GM18499 (cell line): ENCODE data around the gene BCL2L11.

ENCODE experiments used
- ATAC-seq: cut with Tn5 transposase; IDR thresholded peaks from one replicate; pipeline ENCODE4 v1.9.1; 2021; ENCODE audit warnings: moderate number of reproducible peaks; ENCODE audit not compliant: insufficient read depth, unreplicated experiment

The BCL2L11 gene

DNA sequence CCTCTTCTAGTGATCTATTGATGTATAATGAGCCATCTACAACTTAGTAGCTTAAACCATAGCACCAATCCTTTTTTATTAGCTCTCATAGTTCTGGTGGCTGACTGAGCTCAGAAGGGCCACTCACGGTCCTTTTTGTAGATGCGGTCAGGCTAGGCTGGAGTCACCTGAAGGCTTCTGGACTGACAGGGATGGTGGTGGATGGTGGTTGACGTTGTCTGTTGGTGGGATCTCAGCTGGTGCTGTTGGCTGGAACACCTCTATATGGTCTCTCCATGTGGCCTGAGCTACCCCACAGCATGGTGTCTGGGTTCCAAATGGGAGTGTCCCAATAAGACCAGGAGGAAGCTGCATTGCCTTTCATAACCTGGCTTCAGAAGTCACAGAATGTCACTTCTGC, 68.0 kb downstream of the BCL2L11 start:
- no peak for ATAC-seq

DNA sequence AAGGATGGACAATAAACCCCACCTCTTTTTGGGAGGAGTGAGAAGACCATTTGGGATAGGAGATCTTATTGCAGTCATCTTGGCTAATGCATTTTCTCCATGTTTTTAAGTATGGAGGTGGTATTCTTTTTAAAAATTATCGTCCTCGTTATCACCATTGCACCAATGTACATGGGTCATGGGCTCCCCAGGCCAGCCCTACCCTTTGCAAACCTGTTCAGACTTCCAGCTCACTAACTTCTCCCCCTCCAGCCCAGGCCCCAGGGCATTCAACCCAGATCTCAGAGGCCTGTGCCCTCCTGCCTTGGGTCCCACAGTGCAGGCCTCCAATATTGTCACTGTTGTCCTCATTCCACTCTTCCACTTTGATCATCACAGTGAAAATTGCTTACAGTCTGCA, 68.4 kb downstream of the BCL2L11 start:
- ATAC-seq: no peak

DNA sequence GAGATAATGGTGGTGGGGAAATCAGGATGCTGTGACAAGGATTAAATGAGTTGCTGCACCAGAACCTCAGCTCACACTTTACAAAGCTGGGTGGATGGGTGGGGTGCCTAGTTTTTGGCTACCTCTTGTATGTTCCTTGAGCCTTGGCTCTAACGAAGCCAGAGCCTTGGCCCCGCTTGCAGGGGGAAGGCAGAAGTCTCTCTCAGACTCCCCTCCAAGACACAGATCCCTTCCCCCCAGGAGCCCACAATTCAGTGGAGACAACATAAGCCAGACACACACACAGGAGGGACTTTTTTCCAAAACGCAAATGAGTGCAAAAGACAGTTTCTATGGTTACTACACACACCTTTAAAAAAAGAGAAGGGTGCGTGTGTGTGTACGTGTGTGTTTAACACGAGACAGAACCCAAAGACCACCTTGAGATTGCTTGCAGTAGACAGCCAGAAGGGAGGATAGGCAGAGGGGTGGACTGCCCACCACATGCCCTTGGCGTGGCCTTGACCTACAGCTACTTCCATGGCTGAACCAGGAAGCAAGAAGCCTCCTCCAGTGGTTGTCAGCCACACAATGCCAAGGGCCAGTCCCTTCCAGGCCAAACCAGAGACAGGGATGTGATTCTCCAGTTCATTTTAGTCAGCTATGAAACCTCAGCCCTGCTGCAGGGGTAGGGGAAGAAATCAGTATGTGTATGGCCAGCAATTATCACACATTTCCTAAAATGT, 70.3 kb downstream of the BCL2L11 start:
- no peak for ATAC-seq

DNA sequence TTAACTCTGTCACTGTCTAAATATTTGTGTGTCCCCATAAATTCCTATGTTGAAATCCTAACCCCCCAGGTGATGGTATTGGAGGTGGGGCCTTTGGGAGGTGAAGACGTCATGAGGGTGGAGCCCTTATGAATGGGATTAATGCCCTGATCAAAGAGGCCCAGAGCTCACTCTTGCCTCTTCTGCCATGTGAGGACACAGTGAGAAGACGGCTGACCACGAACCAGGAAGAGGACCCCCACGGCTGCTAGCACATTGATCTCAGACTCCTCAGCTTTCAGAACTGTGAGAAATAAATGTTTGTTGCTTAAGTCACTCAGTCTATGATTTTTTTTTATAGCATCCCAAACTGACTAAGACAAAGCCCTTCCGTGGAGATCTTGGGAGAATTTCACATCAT, 71.2 kb downstream of the BCL2L11 start:
- no peak for ATAC-seq

DNA sequence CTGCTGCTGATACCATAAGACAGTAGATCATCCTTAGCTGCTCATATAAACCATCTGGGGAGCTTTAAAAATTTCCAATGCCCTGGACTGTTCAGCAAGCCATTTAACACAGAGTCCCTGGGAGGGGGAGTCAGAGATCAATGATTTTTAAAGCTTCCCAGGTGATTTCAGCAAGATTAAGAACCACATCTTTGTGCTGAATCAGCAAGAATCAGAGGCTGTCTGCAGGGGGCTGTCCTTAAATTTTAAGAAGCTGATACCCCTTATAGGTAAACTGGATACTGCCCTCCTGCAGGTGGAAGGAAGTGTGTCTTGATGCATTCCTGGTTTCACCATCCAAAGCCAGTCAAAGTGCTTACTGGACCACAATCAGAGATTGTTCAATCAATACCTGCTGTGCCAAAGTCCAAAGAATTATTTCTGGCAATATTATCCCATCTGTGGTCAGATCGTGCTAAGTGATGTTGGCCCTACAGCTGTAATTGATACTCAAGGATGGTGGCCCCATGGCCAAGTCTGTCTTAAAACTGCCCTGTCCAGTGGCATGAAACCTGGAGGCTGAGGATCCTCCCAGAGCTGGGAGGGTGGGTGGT, 72.2 kb downstream of the BCL2L11 start:
- no peak for ATAC-seq

DNA sequence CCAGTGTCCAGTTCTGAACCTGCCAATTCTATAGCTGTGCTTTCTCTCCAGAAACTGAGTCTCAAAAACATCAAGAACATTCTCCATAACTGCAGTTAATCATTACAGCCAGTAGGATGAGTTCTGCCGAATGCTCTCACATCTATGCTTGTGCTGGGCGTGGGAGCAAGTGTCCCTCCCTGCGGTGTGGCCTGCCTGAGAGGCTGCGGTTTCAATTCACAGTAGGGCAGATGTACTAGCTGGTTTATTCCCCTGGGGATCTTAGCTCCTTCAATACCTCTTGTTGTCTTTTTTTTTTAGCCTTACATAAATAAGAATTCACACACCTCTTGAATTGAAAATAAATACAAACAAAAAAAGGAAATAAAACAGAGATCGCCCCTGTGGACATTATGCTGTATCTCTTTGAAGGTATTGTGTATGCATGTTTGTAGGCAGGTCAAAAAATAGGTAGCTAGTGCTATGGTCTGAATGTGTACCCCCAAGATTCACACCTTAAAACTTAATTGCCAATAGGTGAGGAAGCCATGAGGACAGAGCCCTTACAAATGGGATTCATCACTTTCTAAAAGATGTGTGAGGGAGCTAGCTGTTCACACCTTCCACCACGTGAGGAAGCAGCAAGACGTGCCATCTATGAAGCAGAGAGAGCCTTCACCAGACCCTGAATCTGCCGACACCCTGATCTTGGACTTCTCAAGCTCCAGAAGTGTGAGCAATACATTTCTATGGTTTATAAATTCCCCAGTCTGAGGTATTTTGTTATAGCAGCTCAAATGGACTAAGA, 74.3 kb downstream of the BCL2L11 start:
- peak; percentile 68 for ATAC-seq

DNA sequence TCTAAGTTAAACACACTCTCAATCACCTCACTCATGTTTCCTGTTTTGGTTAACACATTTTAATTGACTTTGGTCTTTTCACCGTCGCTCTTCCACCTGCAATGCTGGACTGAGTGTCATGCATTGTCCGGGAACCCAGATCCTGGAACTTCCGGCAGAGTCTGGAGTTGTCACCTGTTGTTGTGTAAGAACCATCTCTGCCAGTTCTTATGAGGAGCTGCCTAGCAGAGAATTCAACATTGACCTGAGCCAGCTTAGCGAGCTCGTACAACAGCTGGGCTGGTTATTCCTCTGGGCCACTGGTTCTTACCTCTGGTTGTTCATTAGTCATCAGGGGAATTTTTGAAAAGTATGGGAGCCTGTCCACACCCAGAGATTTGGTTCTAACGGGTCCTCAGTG, 75.7 kb downstream of the BCL2L11 start:
- ATAC-seq: no peak

DNA sequence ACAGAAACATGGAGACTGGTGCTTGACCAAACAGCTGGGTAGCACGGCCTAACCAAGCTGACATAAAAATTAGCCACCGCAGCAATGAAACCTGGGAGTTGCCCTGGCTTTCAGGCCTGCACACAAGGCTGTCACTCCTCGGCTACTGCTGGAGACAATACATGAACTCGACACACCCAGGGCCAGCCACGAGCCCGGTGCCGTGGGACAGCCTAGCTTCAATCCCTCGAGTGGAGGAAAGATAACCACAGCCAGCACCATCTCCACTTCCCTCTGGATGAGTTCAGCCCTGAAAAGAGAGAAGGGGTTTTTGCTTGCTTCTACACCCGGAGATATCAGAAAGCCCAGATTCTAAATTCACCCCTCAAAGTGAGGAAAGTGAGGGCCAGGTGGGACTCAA, 78.0 kb downstream of the BCL2L11 start:
- no peak for ATAC-seq

DNA sequence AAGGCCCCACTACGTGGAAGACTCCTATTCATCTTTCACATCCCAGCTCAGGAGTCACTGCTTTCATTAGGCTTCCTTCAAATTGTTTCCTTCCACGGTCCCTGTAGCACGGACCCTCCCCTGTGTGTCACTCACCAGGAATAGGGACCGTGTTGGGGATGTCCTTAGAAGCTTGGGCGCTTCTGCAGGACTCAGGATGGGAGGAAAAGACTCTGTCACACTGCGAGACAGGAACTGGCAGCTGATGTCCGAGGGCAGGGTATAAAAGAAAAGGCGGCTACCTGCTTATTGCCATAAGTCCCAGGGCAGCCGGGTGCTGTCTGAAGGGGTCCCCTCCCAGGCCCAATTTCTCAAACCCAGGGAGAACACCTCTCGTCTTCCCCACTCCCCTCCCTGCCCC, 79.1 kb downstream of the BCL2L11 start:
- ATAC-seq: no peak

DNA sequence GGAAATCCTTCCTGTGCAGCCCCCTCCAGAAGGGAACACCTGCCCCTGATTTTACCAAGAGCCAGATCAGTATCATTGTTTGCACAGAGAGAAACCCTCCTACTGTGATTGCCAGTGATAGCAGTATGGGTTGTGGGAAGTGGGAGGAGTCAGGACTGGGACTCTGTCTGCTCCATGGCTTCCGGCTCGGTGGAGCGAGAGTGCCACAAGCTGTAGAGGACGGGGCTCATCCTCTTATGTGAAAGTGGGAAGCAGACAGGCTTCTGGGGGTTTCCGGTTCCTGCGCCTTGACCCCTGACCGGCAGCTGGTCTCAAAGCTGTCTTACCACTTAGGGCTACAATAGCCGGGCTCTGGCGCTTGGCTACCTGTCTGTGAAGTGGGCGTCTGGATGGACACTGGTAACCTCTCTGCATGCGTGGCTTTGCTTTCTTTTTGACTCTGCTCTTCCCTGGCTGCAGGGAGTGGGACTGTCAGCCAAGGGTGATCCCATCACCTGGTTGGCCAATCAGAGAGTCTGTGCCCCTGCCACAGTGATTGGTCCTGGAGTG, 79.7 kb downstream of the BCL2L11 start:
- ATAC-seq: no peak

DNA sequence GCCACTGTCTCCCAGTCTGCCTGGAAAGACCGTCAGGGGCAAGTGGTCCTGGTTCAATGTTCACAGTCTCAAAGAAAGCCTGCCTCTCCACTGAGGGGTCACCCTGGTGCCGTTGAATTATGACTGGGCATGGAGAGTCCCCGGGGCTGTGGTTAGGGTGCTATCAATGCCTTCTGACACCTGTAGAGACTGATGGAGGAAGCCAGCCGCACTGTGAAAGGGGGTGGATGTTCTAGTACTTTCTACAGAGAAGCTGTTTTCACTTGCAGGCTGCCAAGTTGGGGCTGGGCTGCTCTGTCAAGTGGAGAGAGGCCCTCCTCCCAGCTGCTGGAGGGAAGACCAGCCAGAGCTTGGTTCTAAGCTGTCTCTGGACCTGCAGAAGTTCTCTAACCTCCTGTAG, 80.5 kb downstream of the BCL2L11 start:
- ATAC-seq: no peak

DNA sequence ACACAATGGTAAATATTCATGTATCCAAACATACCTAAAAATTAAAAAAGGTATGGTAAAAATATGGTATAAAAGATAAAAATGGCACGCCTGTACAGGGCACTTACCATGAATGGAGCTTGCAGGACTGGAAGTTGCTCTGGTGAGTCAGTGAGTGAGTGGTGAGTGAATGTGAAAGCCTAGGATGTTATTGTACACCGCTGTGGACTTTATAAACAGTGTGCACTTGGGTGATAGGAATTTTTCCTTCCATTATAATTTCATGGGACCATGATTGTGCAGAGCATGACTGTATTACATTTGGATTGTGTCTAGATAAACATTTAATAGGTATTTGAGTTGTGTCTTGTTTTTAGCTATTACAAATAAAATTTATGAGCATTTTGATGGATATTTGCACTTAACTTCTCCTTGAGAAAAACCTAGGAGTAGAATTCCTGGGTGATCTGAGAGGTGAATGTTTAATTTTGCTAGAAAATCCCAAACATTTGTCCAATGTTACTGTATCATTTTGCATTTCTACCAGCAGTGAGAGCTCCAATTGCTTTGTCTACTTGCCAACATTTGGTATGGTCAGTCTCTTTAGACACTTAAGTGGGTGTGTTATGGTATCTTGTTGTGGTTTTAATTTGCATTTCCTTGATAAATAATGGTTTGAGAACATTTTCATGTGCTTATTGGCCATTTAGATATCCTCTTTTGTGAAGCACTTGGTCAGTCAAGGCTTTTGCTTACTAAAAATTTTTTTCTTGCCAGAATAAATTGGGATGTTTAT, 81.7 kb downstream of the BCL2L11 start:
- no peak for ATAC-seq

DNA sequence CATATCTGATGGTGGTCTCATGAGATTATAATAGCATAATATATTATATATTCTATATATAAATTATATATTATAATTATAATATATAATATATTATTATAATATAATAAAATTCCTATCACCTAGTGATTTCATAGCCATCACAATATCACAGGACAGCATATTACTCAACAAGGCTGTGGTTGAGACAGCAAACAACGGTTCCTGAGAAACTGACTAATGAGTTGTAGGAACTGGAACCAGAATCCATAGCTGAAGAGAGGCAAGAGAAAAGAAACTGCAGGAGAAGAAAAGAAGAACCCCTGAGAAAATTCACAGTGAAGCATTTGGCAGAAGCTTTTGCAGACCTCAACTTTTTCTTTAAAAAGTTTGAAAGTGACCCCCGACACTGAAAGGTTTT, 84.0 kb downstream of the BCL2L11 start:
- no peak for ATAC-seq

DNA sequence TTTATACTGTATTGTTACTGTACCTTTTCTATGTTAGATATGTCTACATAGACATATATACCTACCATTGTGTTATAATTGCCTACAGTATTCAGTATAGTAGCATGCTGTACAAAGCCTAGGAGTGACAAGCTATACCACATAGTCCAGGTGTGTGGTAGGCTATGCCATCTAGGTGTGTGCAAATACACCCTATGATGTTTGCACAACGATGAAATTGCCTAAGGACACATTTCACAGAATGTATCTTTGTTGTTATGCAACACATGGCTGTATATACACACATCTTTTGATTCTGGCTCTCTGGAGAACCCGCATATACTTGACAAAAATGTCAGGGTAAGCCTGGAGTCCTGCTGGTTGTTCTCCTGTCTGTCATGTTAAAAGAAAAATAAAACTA, 85.1 kb downstream of the BCL2L11 start:
- no peak for ATAC-seq

DNA sequence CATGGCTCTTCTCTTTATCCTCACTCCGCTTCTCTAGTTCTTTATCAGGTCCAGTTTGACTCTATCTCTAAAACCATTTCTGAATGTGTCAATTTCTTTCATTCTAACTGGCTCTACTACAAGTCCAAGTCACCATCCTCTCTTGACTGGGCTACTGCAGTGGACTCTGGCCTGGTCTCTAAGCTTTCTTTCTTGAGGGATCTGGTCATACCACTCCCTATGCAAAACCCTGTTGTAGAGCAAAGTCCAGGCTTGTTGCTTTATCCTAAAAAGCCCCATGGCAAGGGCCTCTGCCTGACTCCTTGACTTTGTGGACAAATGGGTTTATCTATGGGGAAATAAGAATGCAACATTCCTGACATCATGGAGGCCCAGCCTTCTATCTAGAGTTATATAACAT, 87.1 kb downstream of the BCL2L11 start:
- ATAC-seq: no peak

DNA sequence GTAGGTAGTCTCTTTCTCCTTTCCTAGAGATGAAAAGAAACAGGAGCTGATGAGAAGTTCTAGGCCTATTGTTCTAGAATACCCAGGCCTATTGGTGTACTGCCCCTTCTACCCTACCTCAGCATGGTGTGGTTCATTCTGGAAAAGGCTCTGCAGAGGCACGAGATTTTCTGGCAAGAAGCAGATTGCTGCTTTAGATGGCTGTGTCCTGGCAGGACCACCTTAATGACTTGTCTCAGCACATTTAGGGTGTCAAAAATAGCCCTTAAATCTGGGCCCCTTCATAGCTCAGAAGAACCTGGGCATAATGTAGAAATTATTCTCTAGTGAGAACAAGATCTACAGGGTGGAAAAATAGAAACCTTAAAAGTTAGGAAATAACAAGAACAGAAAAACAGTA, 87.9 kb downstream of the BCL2L11 start:
- ATAC-seq: no peak

DNA sequence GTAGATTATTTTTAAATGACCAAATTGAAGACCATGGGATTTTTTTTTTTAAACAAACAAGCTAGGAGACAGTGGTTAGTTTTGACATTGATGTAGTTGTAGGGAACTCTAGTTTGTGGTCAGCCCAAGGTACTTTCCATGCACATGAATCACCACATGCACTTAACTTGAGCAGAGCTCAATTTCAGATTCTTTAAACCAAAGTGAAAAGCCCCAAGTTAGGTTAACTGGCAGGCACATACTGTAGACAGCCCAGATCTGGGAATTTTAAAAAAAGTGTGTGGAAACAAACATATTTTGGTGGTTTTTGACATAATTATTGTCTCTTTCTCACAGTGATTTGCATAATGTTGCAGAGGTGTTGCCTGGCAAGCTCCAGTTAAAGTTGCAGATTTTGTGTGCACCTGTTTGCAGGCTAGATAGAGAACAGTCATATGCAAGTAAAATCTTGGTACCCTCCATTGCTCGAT, 88.4 kb downstream of the BCL2L11 start:
- peak; percentile 89 for ATAC-seq

DNA sequence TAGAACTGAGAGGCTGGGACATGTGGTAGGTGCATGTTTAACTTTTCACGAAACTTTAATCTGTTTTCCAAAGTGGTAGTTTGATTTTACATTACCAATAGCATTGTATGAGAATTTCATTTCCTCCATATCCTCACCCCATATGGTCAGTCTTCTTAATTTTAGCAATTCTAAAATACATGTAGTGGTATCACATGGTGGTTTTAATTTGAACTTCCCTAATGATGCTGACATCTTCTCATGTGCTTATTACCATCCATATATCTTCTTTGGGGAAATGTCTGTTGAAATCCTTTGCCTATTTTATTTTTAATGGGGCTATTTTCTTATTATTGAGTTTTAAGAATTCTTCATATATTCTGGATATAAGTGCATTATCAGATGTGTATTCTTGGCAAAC, 89.3 kb downstream of the BCL2L11 start:
- no peak for ATAC-seq

DNA sequence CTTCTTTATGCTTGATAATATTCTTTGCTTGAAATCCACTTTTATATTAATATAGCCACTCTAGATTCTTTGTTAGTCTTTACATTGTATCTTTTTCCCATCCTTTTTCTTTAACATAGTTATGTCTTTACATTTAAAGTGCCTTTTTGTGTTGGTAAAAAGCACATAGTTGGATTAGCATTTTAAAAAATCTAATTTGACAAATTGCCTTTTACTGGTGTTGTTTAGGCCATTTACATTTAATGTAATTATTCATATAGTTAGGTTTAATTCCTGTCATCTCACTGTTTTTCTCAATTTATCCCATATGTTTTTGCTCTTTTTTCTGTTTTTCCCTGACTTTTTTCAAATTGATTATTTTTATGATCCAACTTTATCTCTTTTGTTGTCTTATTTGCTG, 93.2 kb downstream of the BCL2L11 start:
- ATAC-seq: no peak

DNA sequence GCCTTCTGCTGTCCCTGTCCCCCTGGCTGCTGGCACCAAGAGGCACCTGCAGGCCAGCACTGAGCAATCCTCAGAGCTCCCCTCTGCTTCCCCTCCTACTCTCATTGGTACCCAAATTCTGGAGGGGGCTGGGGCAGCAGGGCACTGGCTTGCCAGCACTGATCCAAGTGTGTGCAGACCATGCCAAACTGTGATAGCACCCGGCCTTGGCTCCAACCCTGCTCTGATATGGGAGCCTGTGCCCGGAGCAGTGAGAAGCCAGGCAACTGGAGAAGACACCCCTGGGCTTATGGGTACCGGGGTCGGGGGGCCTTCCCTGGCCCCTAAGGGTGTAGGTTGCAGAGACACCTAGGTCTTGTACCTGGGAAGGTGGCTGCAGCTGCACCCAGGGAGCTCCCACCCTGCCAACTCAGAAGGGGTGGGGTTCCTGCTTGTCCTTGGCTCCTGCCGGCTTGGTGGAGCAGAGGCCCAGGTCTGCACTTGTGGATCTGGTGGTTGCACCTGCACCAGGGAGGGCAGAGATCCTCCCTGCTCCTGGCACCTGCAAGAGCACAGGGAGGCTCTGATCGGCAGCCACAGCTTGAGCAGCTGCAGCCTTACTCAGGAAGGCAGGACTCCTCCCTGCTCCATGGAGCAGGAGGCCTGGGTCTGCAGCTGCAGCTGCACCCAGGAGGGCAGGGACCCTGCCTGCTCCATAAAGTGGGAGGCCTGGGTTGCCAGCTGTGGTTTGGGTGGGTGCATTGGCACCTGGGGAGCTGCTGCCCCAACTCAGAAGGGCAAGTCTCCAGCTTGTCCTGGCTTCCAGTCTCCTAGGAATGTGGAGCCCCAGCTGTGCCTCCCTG, 96.3 kb downstream of the BCL2L11 start:
- no peak for ATAC-seq
